CD14-positive monocyte (primary cell): ENCODE measurements around the gene ZNF124. TPM values are rescaled to one million over a fixed set of nuclear protein-coding genes. Genes with fewer than 3 reads are reported as not detected.
"Not testable (repeated sequence)": the region's sequence is repeated elsewhere in the genome, so short reads cannot be mapped to it uniquely, and the experiment has no call there.

Experiments used
- DNase-seq, 3 donors: peaks; one replicate each; pipeline ENCODE4 v3.0.0-alpha.2; 2011 to 2022
- H2AFZ ChIP-seq: 2 replicates; pipeline ENCODE4 v1.6.0; 2012; ENCODE audit warnings: mild to moderate bottlenecking, low read depth, low read length, inconsistent platforms; ENCODE audit not compliant: insufficient read depth, poor library complexity, severe bottlenecking
- H3K27ac ChIP-seq, 2 donors: 1 replicate in 1 of 2; 2 replicates in 1 of 2; pipeline ENCODE4 v1.5.1; 2012 to 2013; ENCODE audit warnings: low read length in 2 of 2, control low read depth in 1 of 2, inconsistent platforms in 1 of 2, low read depth in 1 of 2, mild to moderate bottlenecking in 1 of 2
- H3K27me3 ChIP-seq, 2 donors: one replicate each; pipeline versions ENCODE4 v1.6.0 to v1.6.1; 2011 to 2013; ENCODE audit warnings: low read length in 2 of 2; ENCODE audit not compliant: control insufficient read depth in 2 of 2, insufficient read depth in 2 of 2
- H3K36me3 ChIP-seq, 2 donors: replicated peaks in 1 of 2; 1 replicate in 1 of 2; 2 replicates in 1 of 2; pipeline versions ENCODE4 v1.5.1 to v1.6.1; 2012 to 2013; ENCODE audit warnings: low read length in 2 of 2, control low read depth in 1 of 2, inconsistent platforms in 1 of 2, mild to moderate bottlenecking in 1 of 2; ENCODE audit not compliant: insufficient read depth in 2 of 2, control insufficient read depth in 1 of 2
- H3K4me1 ChIP-seq, 2 donors: 1 replicate in 1 of 2; 2 replicates in 1 of 2; pipeline versions ENCODE4 v1.5.1 to v1.6.1; 2012 to 2013; ENCODE audit warnings: low read length in 2 of 2, control low read depth in 1 of 2, inconsistent platforms in 1 of 2, mild to moderate bottlenecking in 1 of 2, moderate library complexity in 1 of 2; ENCODE audit not compliant: insufficient read depth in 2 of 2, control insufficient read depth in 1 of 2
- H3K4me2 ChIP-seq: replicated peaks from 2 replicates; pipeline ENCODE3; 2012; ENCODE audit warnings: low read length, moderate library complexity, mild to moderate bottlenecking; ENCODE audit not compliant: poor library complexity, severe bottlenecking; ENCODE audit errors: extremely low read depth
- H3K4me3 ChIP-seq, 3 experiments: fragments of 200-600 bp in 1 of 3; sonication (generic) in 1 of 3; replicated peaks in 1 of 3; 1 replicate in 2 of 3; 2 replicates in 1 of 3; pipeline ENCODE4 v1.5.1; 2011 to 2013; ENCODE audit warnings: low read length in 3 of 3, mild to moderate bottlenecking in 3 of 3, control low read depth in 2 of 3, low read depth in 2 of 3, inconsistent platforms in 1 of 3, moderate library complexity in 1 of 3
- H3K79me2 ChIP-seq: 2 replicates; pipeline ENCODE4 v1.6.0; 2012; ENCODE audit warnings: mild to moderate bottlenecking, control low read depth, inconsistent platforms, low read length, moderate library complexity; ENCODE audit not compliant: insufficient read depth
- H3K9ac ChIP-seq: 2 replicates; pipeline ENCODE4 v1.6.0; 2017; ENCODE audit warnings: low read length, mild to moderate bottlenecking; ENCODE audit not compliant: insufficient read depth, poor library complexity, severe bottlenecking
- H3K9me3 ChIP-seq, 2 donors: replicated peaks in 1 of 2; 1 replicate in 1 of 2; 2 replicates in 1 of 2; pipeline versions ENCODE4 v1.5.1 to v1.6.1; 2012 to 2013; ENCODE audit warnings: low read length in 2 of 2, control low read depth in 1 of 2; ENCODE audit not compliant: control insufficient read depth in 1 of 2, insufficient read depth in 1 of 2
- H4K20me1 ChIP-seq: 2 replicates; pipeline ENCODE4 v1.6.0; 2012; ENCODE audit warnings: mild to moderate bottlenecking, low read length, control low read depth, moderate library complexity; ENCODE audit not compliant: insufficient read depth
- H3K27ac Mint-ChIP-seq, 7 donors: one replicate each; pipeline ENCODE4 v1.8.0; 2020; ENCODE audit warnings: mild to moderate bottlenecking in 7 of 7, mixed read lengths in 7 of 7, moderate library complexity in 6 of 7, inconsistent platforms in 2 of 7
- H3K27me3 Mint-ChIP-seq, 3 donors: one replicate each; pipeline ENCODE4 v1.8.0; 2021 to 2022; ENCODE audit warnings: low read depth in 3 of 3, mild to moderate bottlenecking in 3 of 3, mixed read lengths in 3 of 3, moderate library complexity in 3 of 3, inconsistent platforms in 1 of 3
- H3K36me3 Mint-ChIP-seq, 2 donors: one replicate each; pipeline ENCODE4 v1.8.0; 2020; ENCODE audit warnings: mixed read lengths in 2 of 2, inconsistent platforms in 1 of 2, mild to moderate bottlenecking in 1 of 2
- H3K4me1 Mint-ChIP-seq: one replicate; pipeline ENCODE4 v1.8.0; 2020; ENCODE audit warnings: mild to moderate bottlenecking, mixed read lengths
- H3K4me3 Mint-ChIP-seq, 2 donors: one replicate each; pipeline ENCODE4 v1.8.0; 2020; ENCODE audit warnings: mild to moderate bottlenecking in 2 of 2, mixed read lengths in 2 of 2, moderate library complexity in 1 of 2
- H3K9me3 Mint-ChIP-seq, 7 donors: one replicate each; pipeline ENCODE4 v1.8.0; 2020 to 2022; ENCODE audit warnings: mixed read lengths in 7 of 7, mild to moderate bottlenecking in 6 of 7, moderate library complexity in 6 of 7, inconsistent platforms in 2 of 7
- CTCF ChIP-seq: fragments of 200-600 bp; IDR thresholded peaks from one replicate; pipeline ENCODE4 v1.8.0; 2022; ENCODE audit warnings: antibody characterized with exemption, mild to moderate bottlenecking
- WGBS: methylation state at CpG from one replicate; pipeline ENCODE4 v1.1.5; 2013; ENCODE audit warnings: missing lambda C conversion rate; ENCODE audit not compliant: insufficient coverage; 5-methylcytosine and 5-hydroxymethylcytosine counted together
- intact Hi-C, 2 donors: fragments of 100-400 bp; cut with micrococcal nuclease; formaldehyde crosslinking; loops; one replicate each; pipeline versions ENCODE4 v1.15.0 to v1.15.1; 2023
- polyA plus RNA-seq, 3 donors: library from polyadenylated mRNA; depleted of rRNA in 1 of 3; unstranded in 2 of 3; stranded (reverse) in 1 of 3; fragments of 300-500 nt in 2 of 3; fragments of >200 nt in 1 of 3; fragmentation: Illumina TruSeq in 2 of 3; gene quantifications; 1 replicate in 2 of 3; 2 replicates in 1 of 3; pipeline ENCODE4 v1.2.3, GENCODE V29; 2012 to 2021

ZNF124 gene
- polyA plus RNA-seq, 3 donors = 2.6 to 5.5 (median 5.2) TPM

DNA sequence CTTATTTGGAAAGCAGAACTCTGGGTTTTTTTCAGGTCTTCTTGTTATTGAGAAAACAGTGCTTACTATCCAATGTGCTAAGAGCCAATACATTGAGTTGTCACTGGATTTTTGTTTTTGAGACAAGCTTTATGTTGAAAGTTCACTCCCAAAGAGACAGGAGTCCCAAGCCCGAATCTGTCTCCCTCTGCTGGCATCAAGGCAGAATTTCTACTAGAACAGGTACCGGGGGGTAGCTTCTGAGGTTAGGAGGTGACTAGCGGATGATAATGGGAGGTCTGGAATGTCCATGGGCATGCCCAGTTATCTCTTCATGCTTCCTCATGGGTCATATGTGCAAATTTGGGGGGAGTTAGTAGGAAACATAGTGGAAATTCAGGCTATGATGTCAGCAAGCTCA lies 25.1 kb downstream of the ZNF124 start:
- H3K36me3 Mint-ChIP-seq = peaks cover 34 to 71% of the 10 kb centered on the region in 2 donors
- peaks cover under 1 to 69% of the 10 kb centered on the region in 2 donors for H3K36me3 ChIP-seq
- no peak for DNase-seq
- H3K79me2 ChIP-seq = peaks cover 13% of the 10 kb centered on the region
- H2AFZ ChIP-seq = no peak overlapping the region
- H3K27me3 ChIP-seq = no peaks in the 10 kb centered on the region
- H3K4me1 ChIP-seq = no peaks in the 10 kb centered on the region
- no peak overlapping the region for H3K4me2 ChIP-seq
- H3K9me3 Mint-ChIP-seq = peaks cover 44 to 92% (median 83%) of the 10 kb centered on the region in 7 donors
- WGBS = 100% methylated on average over 2 of the region's 3 CpGs
- no peak overlapping the region for H3K9ac ChIP-seq
- no peak overlapping the region for H3K27ac ChIP-seq
- H3K27me3 Mint-ChIP-seq = no peaks in the 10 kb centered on the region
- no peak overlapping the region for H3K4me3 Mint-ChIP-seq
- H3K27ac Mint-ChIP-seq = no peak overlapping the region
- TF ChIP-seq CTCF = peak; percentile 22
- no peak overlapping the region for H3K4me3 ChIP-seq
- H3K4me1 Mint-ChIP-seq = no peaks in the 10 kb centered on the region
- H4K20me1 ChIP-seq = no peaks in the 10 kb centered on the region
- intact Hi-C loops = no loop called here
- peaks cover 70 to 90% of the 10 kb centered on the region in 2 donors for H3K9me3 ChIP-seq

- intact Hi-C loops = no loop called here
- Mint-ChIP-seq H3K27ac (no peak overlapping the region), H3K36me3 (peaks cover 30 to 74% of the 10 kb centered on the region in 2 donors), H3K9me3 (peaks cover 44 to 93% (median 87%) of the 10 kb centered on the region in 7 donors), H3K4me1 (no peaks in the 10 kb centered on the region), H3K4me3 (no peak overlapping the region), H3K27me3 (no peaks in the 10 kb centered on the region)
- peaks cover 27% of the 10 kb centered on the region for H3K79me2 ChIP-seq
- no peaks in the 10 kb centered on the region for H3K4me1 ChIP-seq
- H3K27ac ChIP-seq = no peak overlapping the region
- H3K9me3 ChIP-seq = peaks cover 78 to 94% of the 10 kb centered on the region in 2 donors
- H4K20me1 ChIP-seq = no peaks in the 10 kb centered on the region
- no peak overlapping the region for H3K9ac ChIP-seq
- TF ChIP-seq CTCF = no peak
- H3K27me3 ChIP-seq = no peaks in the 10 kb centered on the region
- no peak for DNase-seq
- no peak overlapping the region for H3K4me3 ChIP-seq
- peaks cover 2 to 74% of the 10 kb centered on the region in 2 donors for H3K36me3 ChIP-seq
- H2AFZ ChIP-seq = no peak overlapping the region
- H3K4me2 ChIP-seq = no peak overlapping the region
- WGBS = 100% methylated on average over 5 of the region's 6 CpGs
Measured at GRCh38 chr1:247145279-247145678, 26.5 kb downstream of the ZNF124 start.

DNA sequence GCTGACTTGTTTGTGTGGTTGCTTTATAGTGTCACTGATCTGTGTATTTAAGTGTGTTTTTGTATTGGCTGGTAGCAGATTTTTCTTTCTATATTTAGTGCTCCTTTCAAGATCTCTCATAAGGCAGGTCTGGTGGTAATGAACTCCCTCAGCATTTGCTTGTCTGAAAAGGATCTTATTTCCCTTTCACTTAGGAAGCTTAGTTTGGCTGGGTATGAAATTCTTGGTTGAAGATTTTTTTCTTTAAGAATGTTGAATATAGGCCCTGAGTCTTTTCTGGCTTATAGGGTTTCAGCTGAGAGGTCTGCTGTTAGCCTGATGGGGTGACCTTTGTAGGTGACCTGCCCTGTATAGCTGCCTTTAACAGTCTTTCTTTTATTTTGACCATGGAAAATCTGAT lies 32.3 kb downstream of the ZNF124 start:
- DNase-seq, H3K27ac ChIP-seq, H3K9ac ChIP-seq, H3K4me2 ChIP-seq, H3K27me3 Mint-ChIP-seq, H3K4me1 ChIP-seq, H3K27me3 ChIP-seq, intact Hi-C loops, H3K4me1 Mint-ChIP-seq, H2AFZ ChIP-seq, H3K27ac Mint-ChIP-seq, H3K4me3 Mint-ChIP-seq, H4K20me1 ChIP-seq: not testable (repeated sequence)
- peaks cover 54 to 94% (median 91%) of the 10 kb centered on the region in 7 donors for H3K9me3 Mint-ChIP-seq
- peak overlapping the region in 1 of 3 experiments; percentile 13 for H3K4me3 ChIP-seq
- H3K9me3 ChIP-seq = peaks cover 61 to 96% of the 10 kb centered on the region in 2 donors
- H3K79me2 ChIP-seq = peaks cover 24% of the 10 kb centered on the region
- H3K36me3 ChIP-seq = peaks cover 2 to 37% of the 10 kb centered on the region in 2 donors
- H3K36me3 Mint-ChIP-seq = peaks cover 13 to 44% of the 10 kb centered on the region in 2 donors
